Breast epithelium (tissue), 4 donors: ENCODE measurements around the gene SOCS3. TPM values are rescaled to one million over a fixed set of nuclear protein-coding genes. Genes with fewer than 3 reads are reported as not detected.

Experiments used
- DNase-seq, 2 donors: peaks; one replicate each; pipeline ENCODE4 v3.0.0-alpha.2; 2019; ENCODE audit warnings: low spot score in 2 of 2
- H3K27ac ChIP-seq, 2 donors: fragments of 200-600 bp; sonication (generic) in 1 of 2; one replicate each; pipeline ENCODE4 v1.5.1; 2016 to 2019; ENCODE audit warnings: mild to moderate bottlenecking in 1 of 2
- H3K27me3 ChIP-seq, 2 donors: fragments of 200-600 bp; sonication (generic) in 1 of 2; one replicate each; pipeline versions ENCODE4 v1.5.1 to v1.6.0; 2017 to 2019; ENCODE audit warnings: control low read depth in 1 of 2, mild to moderate bottlenecking in 1 of 2
- H3K36me3 ChIP-seq: fragments of 200-600 bp; one replicate; pipeline ENCODE4 v1.5.1; 2019
- H3K4me1 ChIP-seq, 2 donors: fragments of 200-600 bp; sonication (generic); one replicate each; pipeline ENCODE4 v1.5.1; 2016 to 2019; ENCODE audit warnings: control low read depth in 1 of 2
- H3K4me3 ChIP-seq, 3 donors: fragments of 200-600 bp; sonication (generic); 1 replicate in 2 of 3; 2 replicates in 1 of 3; pipeline ENCODE4 v1.5.1; 2016 to 2019; ENCODE audit warnings: mild to moderate bottlenecking in 3 of 3, moderate library complexity in 2 of 3
- H3K9me3 ChIP-seq, 2 donors: fragments of 200-600 bp; sonication (generic) in 1 of 2; one replicate each; pipeline ENCODE4 v1.5.1; 2016 to 2019; ENCODE audit warnings: control low read depth in 1 of 2
- POLR2A ChIP-seq: fragments of 450-650 bp; IDR thresholded peaks from one replicate; pipeline ENCODE4 v1.6.1; 2016; ENCODE audit warnings: antibody characterized with exemption, mild to moderate bottlenecking, moderate library complexity
- POLR2AphosphoS5 ChIP-seq, 3 donors: sonication (generic); formaldehyde crosslinking; IDR thresholded peaks; one replicate each; pipeline ENCODE4 v1.6.1; 2017; ENCODE audit warnings: antibody characterized with exemption in 3 of 3
- intact Hi-C: fragments of 100-400 bp; cut with DNase I; formaldehyde crosslinking; loops from one replicate; pipeline ENCODE4 v1.15.1; 2023; ENCODE audit warnings: low total_unique reads
- total RNA-seq, 3 donors: library from RNA; depleted of rRNA; stranded (reverse); fragments of >200 nt; gene quantifications; one replicate each; pipeline ENCODE4 v1.1.0, GENCODE V29; 2016
- TF ChIP-seq, protein P1 (sequence below), 3 donors: fragments of 450-650 bp; IDR thresholded peaks; one replicate each; pipeline ENCODE4 v1.5.1; 2016 to 2017; ENCODE audit warnings: antibody characterized with exemption in 3 of 3, mild to moderate bottlenecking in 3 of 3, moderate library complexity in 3 of 3

Gene SOCS3
- total RNA-seq, 3 donors from 2014 or later, result 58.1 to 190 (median 76.4) TPM

DNA sequence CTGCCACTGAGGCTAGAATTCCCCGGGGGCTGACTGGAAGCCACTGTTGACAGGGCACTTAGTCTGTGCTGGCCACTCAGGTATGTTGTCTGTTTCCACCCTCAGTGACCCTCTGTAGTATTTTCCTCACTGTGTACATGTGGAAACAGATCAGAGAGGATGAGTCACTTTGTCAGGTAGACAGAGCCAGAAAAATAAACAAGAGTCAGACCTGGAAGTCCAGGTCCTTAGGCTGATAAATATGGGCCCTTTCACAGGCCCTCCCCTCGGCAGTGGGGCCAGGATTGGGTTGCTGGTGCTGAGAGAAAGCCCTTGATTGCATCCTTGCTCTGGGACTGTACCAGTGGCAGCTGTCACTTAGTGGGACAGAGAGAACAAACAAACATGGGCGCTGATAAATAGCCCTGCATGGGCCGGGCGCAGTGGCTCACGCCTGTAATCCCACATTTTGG, 39.8 kb upstream of the SOCS3 start:
- peak overlapping the region; percentile 29 to 85 for H3K27ac ChIP-seq
- intact Hi-C loops, result no loop called here
- no peak overlapping the region for H3K4me3 ChIP-seq
- TF ChIP-seq, protein P1, sequence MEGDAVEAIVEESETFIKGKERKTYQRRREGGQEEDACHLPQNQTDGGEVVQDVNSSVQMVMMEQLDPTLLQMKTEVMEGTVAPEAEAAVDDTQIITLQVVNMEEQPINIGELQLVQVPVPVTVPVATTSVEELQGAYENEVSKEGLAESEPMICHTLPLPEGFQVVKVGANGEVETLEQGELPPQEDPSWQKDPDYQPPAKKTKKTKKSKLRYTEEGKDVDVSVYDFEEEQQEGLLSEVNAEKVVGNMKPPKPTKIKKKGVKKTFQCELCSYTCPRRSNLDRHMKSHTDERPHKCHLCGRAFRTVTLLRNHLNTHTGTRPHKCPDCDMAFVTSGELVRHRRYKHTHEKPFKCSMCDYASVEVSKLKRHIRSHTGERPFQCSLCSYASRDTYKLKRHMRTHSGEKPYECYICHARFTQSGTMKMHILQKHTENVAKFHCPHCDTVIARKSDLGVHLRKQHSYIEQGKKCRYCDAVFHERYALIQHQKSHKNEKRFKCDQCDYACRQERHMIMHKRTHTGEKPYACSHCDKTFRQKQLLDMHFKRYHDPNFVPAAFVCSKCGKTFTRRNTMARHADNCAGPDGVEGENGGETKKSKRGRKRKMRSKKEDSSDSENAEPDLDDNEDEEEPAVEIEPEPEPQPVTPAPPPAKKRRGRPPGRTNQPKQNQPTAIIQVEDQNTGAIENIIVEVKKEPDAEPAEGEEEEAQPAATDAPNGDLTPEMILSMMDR (IDR thresholded peaks at IDR 0.05), result no peak
- TF ChIP-seq POLR2AphosphoS5 (IDR thresholded peaks at IDR 0.05) (no peak), POLR2A (no peak)
- no peaks in the 10 kb centered on the region for H3K27me3 ChIP-seq
- peaks cover 4 to 15% of the 10 kb centered on the region in 2 donors for H3K4me1 ChIP-seq
- H3K36me3 ChIP-seq, result peaks cover 6% of the 10 kb centered on the region
- DNase-seq, result no peak
- H3K9me3 ChIP-seq, result no peaks in the 10 kb centered on the region

DNA sequence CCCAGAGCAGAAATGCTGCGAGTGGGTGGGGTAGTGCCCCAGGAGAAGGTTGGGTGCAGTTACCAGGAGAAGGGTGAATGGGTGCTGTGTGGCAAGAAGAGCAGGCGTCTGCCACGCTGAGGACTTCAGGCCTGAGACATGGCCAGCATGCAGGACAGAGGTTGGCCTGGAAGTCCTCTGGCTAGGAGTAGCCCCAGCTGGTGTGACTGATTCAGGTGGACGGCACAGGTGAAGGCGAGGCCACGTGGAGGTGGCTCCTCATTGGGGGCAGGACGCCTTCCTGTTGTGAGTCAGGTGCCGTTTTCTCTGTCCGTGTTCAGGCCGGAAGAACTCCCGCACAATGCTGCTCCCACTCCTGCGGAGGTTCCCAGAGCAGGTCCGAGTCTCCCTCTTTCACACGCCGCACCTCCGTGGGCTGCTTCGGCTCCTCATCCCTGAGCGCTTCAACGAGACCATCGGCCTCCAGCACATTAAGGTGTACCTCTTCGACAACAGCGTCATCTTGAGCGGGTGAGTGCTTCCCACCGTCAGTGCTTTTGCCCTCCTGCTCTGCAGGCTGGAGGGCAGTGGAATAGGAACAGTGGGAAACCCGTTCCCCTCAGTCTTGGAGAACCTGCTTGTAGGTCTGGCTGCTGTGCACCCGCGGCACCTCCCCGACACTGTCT, 39.3 kb upstream of the SOCS3 start:
- TF ChIP-seq POLR2A (no peak), POLR2AphosphoS5 (IDR thresholded peaks at IDR 0.05) (no peak)
- TF ChIP-seq, protein P1 (IDR thresholded peaks at IDR 0.05), result no peak
- H3K27ac ChIP-seq, result peak overlapping the region; percentile 73 to 85
- H3K4me1 ChIP-seq, result peaks cover 4 to 15% of the 10 kb centered on the region in 2 donors
- peaks cover 6% of the 10 kb centered on the region for H3K36me3 ChIP-seq
- H3K4me3 ChIP-seq, result no peak overlapping the region
- DNase-seq, result no peak
- intact Hi-C loops, result no loop called here
- H3K9me3 ChIP-seq, result no peaks in the 10 kb centered on the region
- H3K27me3 ChIP-seq, result no peaks in the 10 kb centered on the region

DNA sequence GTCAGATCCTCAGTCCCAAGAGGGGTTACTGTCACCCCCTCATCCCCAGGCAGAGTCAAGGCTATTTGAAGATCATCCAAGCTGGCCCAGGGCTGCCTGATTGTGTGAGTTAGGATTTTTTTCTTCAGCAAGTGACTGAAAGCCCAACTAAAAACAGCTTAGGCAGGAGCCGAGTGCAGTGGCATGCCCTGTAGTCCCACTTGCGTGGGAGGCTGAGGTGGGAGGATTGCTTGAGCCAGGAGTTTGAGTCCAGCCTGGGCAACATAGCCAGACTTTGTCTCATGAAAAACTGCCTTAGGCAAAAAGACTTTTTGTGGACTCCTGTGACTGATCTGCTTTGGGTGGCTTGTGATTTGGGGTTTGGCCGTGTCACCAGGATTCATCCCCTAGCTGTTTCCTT, 38.5 kb upstream of the SOCS3 start:
- intact Hi-C loops, result no loop called here
- H3K9me3 ChIP-seq, result no peaks in the 10 kb centered on the region
- DNase-seq, result no peak
- no peaks in the 10 kb centered on the region for H3K27me3 ChIP-seq
- peaks cover 6% of the 10 kb centered on the region for H3K36me3 ChIP-seq
- no peak overlapping the region for H3K4me3 ChIP-seq
- peaks cover 4 to 15% of the 10 kb centered on the region in 2 donors for H3K4me1 ChIP-seq
- TF ChIP-seq, protein P1 (IDR thresholded peaks at IDR 0.05), result no peak
- TF ChIP-seq POLR2A (no peak), POLR2AphosphoS5 (IDR thresholded peaks at IDR 0.05) (no peak)
- peak overlapping the region; percentile 73 to 85 for H3K27ac ChIP-seq

DNA sequence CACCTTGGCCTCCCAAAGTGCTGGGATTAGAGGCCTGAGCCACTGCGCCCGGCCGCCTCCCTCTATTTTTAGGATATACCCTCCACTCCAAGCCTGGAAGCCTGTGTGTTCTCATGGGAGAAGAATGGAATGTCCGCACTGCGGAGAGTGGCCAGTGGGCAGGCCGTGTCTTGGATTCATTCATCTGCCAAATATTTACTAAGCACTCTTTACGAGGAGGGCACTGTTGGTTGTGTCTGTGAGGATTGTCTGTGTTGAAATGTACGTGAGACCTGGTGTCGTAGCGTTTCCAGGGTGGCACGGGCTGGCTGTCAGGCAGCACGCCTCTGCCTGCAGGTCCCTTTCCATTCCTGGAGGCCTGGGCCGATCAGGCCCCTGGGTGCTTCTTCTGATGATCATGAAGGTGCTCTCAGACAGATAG, 37.8 kb upstream of the SOCS3 start:
- intact Hi-C loops, result no loop called here
- Histone ChIP-seq H3K36me3 (peaks cover 6% of the 10 kb centered on the region), H3K4me1 (peaks cover 4 to 15% of the 10 kb centered on the region in 2 donors), H3K9me3 (no peaks in the 10 kb centered on the region), H3K27ac (peak overlapping the region; percentile 73 to 85), H3K27me3 (no peaks in the 10 kb centered on the region), H3K4me3 (no peak overlapping the region)
- TF ChIP-seq POLR2AphosphoS5 (IDR thresholded peaks at IDR 0.05), result peak in 1 of 3 donors; percentile 13
- TF ChIP-seq, protein P1 (IDR thresholded peaks at IDR 0.05), result no peak
- no peak for TF ChIP-seq POLR2A
- DNase-seq, result peak; percentile 64 to 82
